GM12892 (cell line): ENCODE measurements around the gene IL17RD.

ENCODE experiments used
- DNase-seq: peaks from one replicate; pipeline ENCODE4 v3.0.0; 2011; ENCODE audit not compliant: insufficient read length
- FAIRE-seq: peaks from 2 replicates; lab custom pipeline; 2011; peaks lifted over from hg19 to GRCh38; lab: Jason Lieb, UNC
- POLR2A ChIP-seq: IDR thresholded peaks from 2 replicates; pipeline ENCODE4 v1.6.1; 2011; ENCODE audit warnings: low read depth, low read length, control low read depth
- POLR2AphosphoS5 ChIP-seq: IDR thresholded peaks from 2 replicates; pipeline ENCODE4 v1.6.1; 2011; ENCODE audit warnings: low read depth, low read length, control low read depth
- TAF1 ChIP-seq: IDR thresholded peaks from 2 replicates; pipeline ENCODE4 v1.6.1; 2011; ENCODE audit warnings: low read depth, mild to moderate bottlenecking, control low read depth, low read length, borderline replicate concordance

The IL17RD gene

GRCh38 chr3:57052662-57053061, 112.5 kb downstream of the IL17RD start:
- FAIRE-seq: no peak
- TF ChIP-seq POLR2AphosphoS5: no peak
- no peak for TF ChIP-seq POLR2A
- TF ChIP-seq TAF1: no peak

GRCh38 chr3:57048728-57049127, 116.4 kb downstream of the IL17RD start:
- peak; percentile 30 for FAIRE-seq

More at GRCh38 chr3:57052662-57053061, 112.5 kb downstream of the IL17RD start:
- DNase-seq: no peak

GRCh38 chr3:57048052-57048671, 117.0 kb downstream of the IL17RD start:
- DNase-seq: no peak
- FAIRE-seq: no peak
- TF ChIP-seq POLR2A (no peak), POLR2AphosphoS5 (no peak), TAF1 (no peak)

More at GRCh38 chr3:57048728-57049127, 116.4 kb downstream of the IL17RD start:
- TF ChIP-seq POLR2A (no peak), POLR2AphosphoS5 (no peak), TAF1 (no peak)
- DNase-seq: no peak

GRCh38 chr3:57046101-57046765, 118.9 kb downstream of the IL17RD start:
- no peak for FAIRE-seq
- no peak for TF ChIP-seq POLR2A
- DNase-seq: no peak

GRCh38 chr3:57043518-57043917, 121.6 kb downstream of the IL17RD start:
- FAIRE-seq: no peak
- no peak for DNase-seq
- no peak for TF ChIP-seq TAF1
- TF ChIP-seq POLR2AphosphoS5: no peak
- no peak for TF ChIP-seq POLR2A

GRCh38 chr3:57041674-57042073, 123.5 kb downstream of the IL17RD start:
- DNase-seq (no peak), FAIRE-seq (no peak)
- TF ChIP-seq POLR2A: no peak
- no peak for TF ChIP-seq TAF1
- TF ChIP-seq POLR2AphosphoS5: no peak
